Measurements from ENCODE around the gene GZMH.
"Not testable (repeated sequence)": the region's sequence is repeated elsewhere in the genome, so short reads cannot be mapped to it uniquely, and the experiment has no call there.

The GZMH gene

DNA sequence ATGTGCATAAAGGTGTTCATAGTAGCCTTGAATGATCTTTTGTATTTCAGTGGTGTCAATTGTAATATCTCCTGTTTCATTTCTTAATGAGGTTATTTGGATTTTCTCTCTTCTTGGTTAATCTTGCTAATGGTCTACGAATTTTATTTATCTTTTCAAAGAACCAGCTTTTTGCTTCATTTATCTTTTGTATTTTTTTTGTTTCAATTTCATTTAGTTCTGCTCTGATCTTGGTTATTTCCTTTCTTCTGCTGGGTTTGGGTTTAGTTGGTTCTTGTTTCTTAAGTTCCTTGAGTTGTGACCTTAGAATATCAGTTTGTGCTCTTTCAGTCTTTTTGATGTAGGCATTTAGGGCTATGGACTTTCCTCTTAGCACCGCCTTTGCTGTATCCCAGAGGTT lies 18.5 kb downstream of the GZMH start:
- DNase-seq, result not testable (repeated sequence)

DNA sequence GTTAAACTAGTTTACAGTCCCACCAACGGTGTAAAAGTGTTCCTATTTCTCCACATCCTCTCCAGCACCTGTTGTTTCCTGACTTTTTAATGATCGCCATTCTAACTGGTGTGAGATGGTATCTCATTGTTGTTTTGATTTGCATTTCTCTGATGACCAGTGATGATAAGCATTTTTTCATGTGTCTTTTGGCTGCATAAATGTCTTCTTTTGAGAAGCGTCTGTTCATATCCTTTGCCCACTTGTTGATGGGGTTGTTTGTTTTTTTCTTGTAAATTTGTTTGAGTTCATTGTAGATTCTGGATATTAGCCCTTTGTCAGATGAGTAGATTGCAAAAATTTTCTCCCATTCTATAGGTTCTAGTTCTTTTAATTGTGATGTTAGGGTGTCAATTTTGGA lies 25.1 kb downstream of the GZMH start:
- DNase-seq, result not testable (repeated sequence)

GRCh38 chr14:24578558-24578957 lies 30.9 kb downstream of the GZMH start:
- no peak for DNase-seq

- no peak for DNase-seq
These were observed 32.7 kb downstream of the GZMH start for GRCh38 chr14:24576771-24577170.

DNA sequence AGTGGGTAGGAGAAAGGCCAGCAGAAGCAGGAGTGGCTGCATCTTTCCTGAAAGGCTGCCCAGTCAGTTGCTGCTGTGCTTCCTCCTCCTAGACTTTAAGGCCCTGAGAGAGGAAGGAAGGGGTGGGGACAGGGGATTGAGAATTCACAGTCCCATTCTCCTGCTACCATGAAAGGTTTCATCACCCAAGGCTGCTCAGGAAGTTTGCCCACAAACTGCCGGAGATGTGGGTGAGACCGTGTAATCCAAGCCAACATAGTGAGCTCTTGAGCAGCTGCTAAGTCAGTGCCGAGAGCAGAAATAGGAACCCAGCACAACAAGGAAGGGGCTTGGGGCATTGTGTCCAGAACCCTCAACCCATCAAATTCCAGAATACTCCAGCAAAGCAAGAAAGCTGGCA lies 33.3 kb downstream of the GZMH start, which contains the start of gene CTSG:
Gene CTSG (minus strand): TSS at position 69 of the 400 bp plus-strand sequence. CDS start 27 bp downstream, at position 42.
- DNase-seq, result no peak

DNA sequence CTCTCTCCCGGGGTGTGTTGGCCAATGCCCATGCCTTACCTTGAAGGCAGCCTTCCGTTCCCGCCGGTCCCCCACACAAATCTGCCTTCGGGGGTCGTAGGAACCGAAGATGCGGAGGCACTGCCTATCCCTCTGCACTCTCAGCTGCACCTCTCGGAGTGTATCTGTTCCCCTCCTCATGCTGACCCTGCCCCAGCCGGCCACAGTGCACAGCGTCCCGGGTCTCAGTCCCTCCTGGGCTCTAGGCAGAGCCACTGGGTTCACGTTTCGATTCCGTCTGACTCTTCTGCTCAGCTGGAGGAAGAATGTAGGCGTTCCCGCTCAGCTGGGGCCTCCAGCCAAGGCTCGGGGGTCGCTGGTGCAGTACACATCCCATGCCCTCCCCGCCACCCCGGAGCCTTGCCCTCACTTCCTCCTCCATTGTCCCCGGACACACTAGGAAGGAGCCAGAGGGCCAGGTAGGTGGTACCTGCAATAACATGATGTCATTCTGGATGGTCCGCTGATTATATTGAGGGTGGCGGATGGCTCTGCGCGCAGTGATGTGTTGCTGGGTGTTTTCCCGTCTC lies 35.2 kb downstream of the GZMH start:
- no peak for DNase-seq

DNA sequence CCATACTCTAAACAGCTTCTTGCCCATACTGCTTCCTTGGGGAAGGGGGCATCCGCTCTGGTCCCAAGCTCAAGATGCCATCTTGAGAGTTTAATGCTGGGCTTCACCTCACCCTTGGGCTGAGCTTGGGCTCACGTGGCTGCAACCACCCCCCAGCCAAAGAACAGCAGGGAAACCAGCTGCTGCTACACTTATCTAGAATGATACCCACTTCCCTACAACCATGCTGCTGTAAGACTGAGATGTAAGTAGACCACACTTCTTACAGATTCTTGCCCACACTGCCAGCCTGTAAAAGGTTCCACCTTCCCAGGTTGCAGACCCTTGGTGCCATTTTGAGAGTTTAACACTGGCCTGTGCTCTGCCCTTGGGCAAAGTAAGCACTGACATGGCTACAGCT lies 43.2 kb downstream of the GZMH start:
- no peak for DNase-seq

- DNase-seq, result no peak
These were observed 43.7 kb downstream of the GZMH start for GRCh38 chr14:24565766-24566165.

DNA sequence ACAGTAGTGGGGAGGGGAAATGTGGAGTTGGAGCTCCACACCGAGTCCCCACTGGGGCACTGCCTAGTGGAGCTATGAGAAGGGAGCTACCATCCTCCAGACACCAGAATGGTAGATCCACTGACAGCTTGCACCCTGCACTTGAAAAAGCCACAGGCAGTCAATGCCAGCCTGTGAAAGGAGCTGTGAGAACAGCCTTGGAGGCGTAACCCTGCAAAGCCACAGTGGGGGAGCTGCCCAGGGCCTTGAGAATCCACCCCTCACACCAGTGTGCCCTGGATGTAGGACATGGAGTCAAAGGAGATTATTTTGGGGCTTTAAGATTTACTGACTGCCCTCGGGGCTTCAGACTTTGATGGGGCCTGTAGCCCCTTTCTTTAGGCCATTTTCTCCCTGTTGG lies 46.0 kb downstream of the GZMH start:
- no peak for DNase-seq

DNA sequence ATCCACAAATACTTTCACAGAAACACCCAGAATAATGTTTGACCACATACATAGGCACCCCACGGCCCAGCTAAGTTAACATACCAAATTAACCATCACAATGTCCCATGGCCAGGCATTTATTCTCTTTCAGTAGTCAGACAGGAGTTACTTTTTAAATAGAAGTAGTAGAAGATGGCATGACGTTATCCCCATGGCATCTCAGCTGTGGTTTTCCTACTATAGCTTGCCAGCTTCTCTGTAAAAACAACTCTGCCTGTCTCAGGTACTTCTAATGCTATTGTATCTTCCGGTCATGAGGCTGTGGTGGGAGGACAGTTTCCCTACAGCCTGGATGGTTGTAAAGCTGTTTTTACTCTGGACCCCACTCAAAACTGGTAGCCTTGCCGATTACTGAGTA lies 52.7 kb downstream of the GZMH start:
- no peak for DNase-seq

Measured in CD4-positive, alpha-beta T cell treated with Interleukin-4 for 1 hour (primary cell).